Right cardiac atrium (tissue), 5 donors: ENCODE results near the gene RIOK2. TPM values are rescaled to one million over a fixed set of nuclear protein-coding genes. Genes with fewer than 3 reads are reported as not detected.
"Not testable (repeated sequence)": the region's sequence is repeated elsewhere in the genome, so short reads cannot be mapped to it uniquely, and the experiment has no call there.

Source experiments
- ATAC-seq, 2 donors: fragments of 200-7000 bp; cut with Tn5 transposase; one replicate each; pipeline versions ENCODE4 v1.8.0 to v1.9.1; 2020; ENCODE audit warnings: moderate library complexity in 2 of 2, mild to moderate bottlenecking in 1 of 2
- DNase-seq, 3 donors: peaks; one replicate each; pipeline ENCODE4 v3.0.0-alpha.2; 2020
- H3K27ac ChIP-seq: one replicate; pipeline ENCODE4 v1.5.1; 2013; ENCODE audit warnings: mild to moderate bottlenecking, low read length, control low read depth, moderate library complexity
- H3K27me3 ChIP-seq: one replicate; pipeline ENCODE4 v1.6.1; 2013; ENCODE audit not compliant: control insufficient read depth, insufficient read depth
- H3K4me1 ChIP-seq: one replicate; pipeline ENCODE4 v1.6.1; 2013; ENCODE audit warnings: low read length; ENCODE audit not compliant: control insufficient read depth, insufficient read depth
- H3K4me3 ChIP-seq: one replicate; pipeline ENCODE4 v1.5.1; 2013; ENCODE audit warnings: low read length, control low read depth
- H3K9me3 ChIP-seq: one replicate; pipeline ENCODE4 v1.6.1; 2013; ENCODE audit warnings: low read length; ENCODE audit not compliant: control insufficient read depth
- WGBS: extraction: QIAGEN DNeasy Blood & Tissue Kit; methylation state at CpG from one replicate; pipeline ENCODE4 v1.1.7; 2013; 5-methylcytosine and 5-hydroxymethylcytosine counted together
- intact Hi-C, 4 donors: fragments of 100-400 bp; cut with DNase I; formaldehyde crosslinking; loops; one replicate each; pipeline versions ENCODE4 v1.11.0 to v1.14.0; 2022 to 2023
- polyA plus RNA-seq: library from polyadenylated mRNA; stranded (reverse); fragments of 200-250 nt; gene quantifications from one replicate; pipeline ENCODE4 v1.2.3, GENCODE V29; 2013
- total RNA-seq, 4 donors: library from RNA; stranded (reverse); fragmentation: NEBNext Ultra II Directional; extraction: Animal tissue kit (Norgen Biotek cat#: 25700); gene quantifications; one replicate each; pipeline ENCODE4 v1.2.1, GENCODE V29; 2021
- donor health status: healthy with polysubstance abuse.
- donor health status: DM: no; HTN: yes; CAD: no.
- donor health status: DM: no; HTN: no; CAD: no.
- donor health status: DM: no; HTN: yes; CAD: no; lungs with severe emphysema.
- donor health status: DM: yes; HTN: yes; CAD: no.

RIOK2 gene
- total and polyA plus RNA-seq, 5 donors = 12.9 to 24.4 (median 22.3) TPM

DNA sequence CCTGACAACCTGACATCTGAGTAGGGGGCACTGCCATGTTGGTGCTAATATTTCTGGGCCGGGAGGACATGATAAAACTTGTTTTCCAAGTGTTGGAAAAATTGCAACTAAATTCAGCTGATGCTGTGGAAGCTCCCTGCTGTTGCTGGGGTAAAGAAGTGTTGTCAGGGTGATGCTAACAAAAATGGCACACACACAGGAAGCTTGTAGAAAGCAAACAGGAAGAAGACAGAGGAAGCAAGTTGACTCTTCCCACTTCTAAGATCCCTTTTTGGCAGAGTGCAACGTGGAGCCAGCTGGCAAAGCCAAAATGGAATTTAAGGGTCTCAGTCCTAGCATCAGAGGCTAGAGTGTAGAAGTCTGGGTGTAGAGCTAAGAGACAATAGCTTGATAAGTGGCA lies 11.3 kb upstream of the RIOK2 start:
- ATAC-seq = peak in 1 of 2 donors; percentile 47

DNA sequence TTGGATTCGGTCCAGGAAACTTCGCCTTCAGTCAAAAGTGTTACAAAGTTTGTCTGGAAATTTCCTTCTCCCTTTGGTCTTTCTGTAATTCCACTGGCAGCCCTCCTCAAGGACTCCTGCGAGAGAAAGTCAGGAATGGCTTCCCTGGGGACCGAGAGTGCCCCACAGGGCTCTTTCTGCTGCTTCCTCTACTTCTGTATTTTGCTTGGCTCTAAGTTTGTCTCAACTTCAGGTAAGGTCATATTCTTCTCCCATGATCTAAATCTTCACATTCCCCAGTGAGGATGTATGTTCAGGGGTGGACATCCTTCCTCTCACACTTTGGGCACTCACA lies 10.3 kb upstream of the RIOK2 start:
- 76% methylated on average over 4 of the region's 4 CpGs for WGBS
- intact Hi-C loops = no loop called here
- H3K9me3 ChIP-seq = no peaks in the 10 kb centered on the region
- no peaks in the 10 kb centered on the region for H3K4me1 ChIP-seq
- ATAC-seq (no peak), DNase-seq (no peak)
- H3K27ac ChIP-seq = no peak overlapping the region
- H3K27me3 ChIP-seq = no peaks in the 10 kb centered on the region
- no peak overlapping the region for H3K4me3 ChIP-seq

More for the DNA sequence above, 11.3 kb upstream of the RIOK2 start:
- DNase-seq = no peak
- Histone ChIP-seq H3K4me1 (no peaks in the 10 kb centered on the region), H3K27me3 (no peaks in the 10 kb centered on the region), H3K9me3 (no peaks in the 10 kb centered on the region), H3K4me3 (no peak overlapping the region), H3K27ac (no peak overlapping the region)
- intact Hi-C loops = no loop called here
- WGBS = 27% methylated on average over 2 of the region's 2 CpGs

DNA sequence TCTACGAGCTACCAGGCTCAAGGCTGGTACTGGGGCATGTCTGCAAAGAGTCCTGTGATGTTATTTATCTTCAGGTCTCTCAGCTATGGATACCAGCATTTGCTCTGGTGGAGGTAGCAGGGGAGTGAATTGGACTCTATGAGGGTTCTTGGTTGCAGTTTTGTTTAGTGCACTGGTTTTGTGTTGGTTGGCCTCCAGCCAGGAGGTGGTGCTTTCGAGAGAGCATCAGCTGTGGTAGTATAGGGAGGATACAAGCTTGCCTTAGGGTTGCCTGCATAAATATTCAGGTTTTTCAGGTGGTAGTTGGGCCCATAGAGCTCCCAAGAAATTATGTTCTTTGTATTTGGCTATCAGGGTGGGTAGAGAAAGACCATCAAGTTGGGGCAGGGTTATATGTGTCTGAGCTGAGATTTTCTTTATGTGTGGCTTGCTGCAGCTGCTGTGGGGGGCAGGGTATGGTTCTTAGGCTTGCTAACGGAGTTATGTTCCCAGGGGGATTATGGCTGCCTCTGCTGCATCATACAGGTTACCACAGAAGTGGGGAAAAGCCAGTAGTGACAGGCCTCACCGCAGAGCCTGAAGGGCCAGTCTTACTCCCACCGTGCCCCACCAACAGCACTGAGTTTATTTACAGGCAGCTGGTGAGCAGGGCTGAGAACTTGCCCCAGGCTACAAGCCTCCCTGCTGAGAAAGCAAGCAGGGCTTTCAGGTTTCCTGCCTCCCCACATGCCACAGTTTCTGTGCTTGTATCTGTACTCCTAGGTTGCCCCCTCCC lies 9.7 kb upstream of the RIOK2 start:
- Histone ChIP-seq H3K4me3 (no peak overlapping the region), H3K27ac (no peak overlapping the region), H3K4me1 (no peaks in the 10 kb centered on the region), H3K9me3 (no peaks in the 10 kb centered on the region), H3K27me3 (no peaks in the 10 kb centered on the region)
- intact Hi-C loops = no loop called here
- WGBS = 54% methylated on average over 5 of the region's 5 CpGs
- DNase-seq = peak in 1 of 3 donors; percentile 12
- no peak for ATAC-seq

DNA sequence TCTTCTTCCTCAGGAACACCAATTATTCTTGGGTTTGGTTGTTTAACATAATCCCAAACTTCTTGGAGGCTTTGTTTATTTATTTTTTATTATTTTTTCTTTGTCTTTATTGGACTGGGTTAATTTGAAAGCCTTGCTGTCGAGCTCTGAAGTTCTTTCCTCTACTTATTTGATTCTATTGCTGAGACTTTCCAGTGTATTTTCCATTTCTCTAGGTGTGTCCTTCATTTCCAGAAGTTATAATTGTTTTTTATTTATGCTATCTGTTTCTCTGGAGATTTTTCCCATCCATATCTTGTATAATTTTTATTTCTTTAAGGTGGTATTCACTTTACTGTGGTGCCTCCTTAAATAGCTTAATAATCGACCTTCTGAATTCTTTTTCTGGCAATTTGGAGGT lies 8.8 kb upstream of the RIOK2 start:
- H3K27ac ChIP-seq = no peak overlapping the region
- no peaks in the 10 kb centered on the region for H3K4me1 ChIP-seq
- H3K9me3 ChIP-seq = no peaks in the 10 kb centered on the region
- ATAC-seq (no peak), DNase-seq (no peak)
- 71% methylated on average over 2 of the region's 2 CpGs for WGBS
- intact Hi-C loops = no loop called here
- no peaks in the 10 kb centered on the region for H3K27me3 ChIP-seq
- H3K4me3 ChIP-seq = no peak overlapping the region

DNA sequence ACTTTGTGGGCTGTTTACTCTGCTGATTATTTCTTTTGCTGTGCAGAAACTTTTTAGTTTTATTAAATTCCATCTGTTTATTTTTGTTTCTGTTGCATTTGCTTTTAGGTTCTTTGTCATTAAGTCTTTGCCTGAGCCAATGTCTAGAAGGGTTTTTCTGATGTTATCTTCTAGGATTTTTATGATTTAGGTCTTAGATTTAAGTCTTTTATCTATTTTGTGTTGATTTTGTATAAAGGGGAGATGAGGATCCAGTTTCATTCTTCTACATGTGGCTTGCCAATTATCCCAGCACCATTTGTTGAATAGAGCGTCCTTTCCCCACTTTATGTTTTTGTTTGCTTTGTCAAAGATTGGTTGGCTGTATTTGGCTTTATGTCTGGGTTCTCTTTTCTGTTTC lies 6.5 kb upstream of the RIOK2 start:
- H3K4me1 ChIP-seq, H3K9me3 ChIP-seq, intact Hi-C loops, DNase-seq, H3K4me3 ChIP-seq, H3K27ac ChIP-seq, H3K27me3 ChIP-seq, ATAC-seq: not testable (repeated sequence)
- WGBS = 98% methylated on average over 1 of the region's 1 CpG

DNA sequence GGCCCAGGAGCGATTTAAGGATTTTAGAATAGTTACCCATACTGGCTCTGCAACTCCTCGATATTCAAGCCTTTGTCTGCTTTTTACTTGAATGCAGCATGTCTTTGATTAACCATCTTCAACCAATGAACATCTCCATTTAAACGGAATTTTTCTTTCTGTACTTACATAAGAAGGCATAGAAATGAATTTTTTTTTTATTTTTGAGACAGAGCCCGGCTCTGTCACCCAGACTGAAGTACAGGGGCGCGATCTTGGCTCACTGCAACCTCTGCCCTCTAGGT lies 825 bp upstream of the RIOK2 start:
- DNase-seq = no peak
- 44% methylated on average over 6 of the region's 6 CpGs for WGBS
- H3K27ac ChIP-seq = peak overlapping the region; percentile 99
- no peaks in the 10 kb centered on the region for H3K27me3 ChIP-seq
- H3K9me3 ChIP-seq = no peaks in the 10 kb centered on the region
- intact Hi-C loops = no loop called here
- peak overlapping the region; percentile 100 for H3K4me3 ChIP-seq
- ATAC-seq = no peak
- H3K4me1 ChIP-seq = peaks cover 2% of the 10 kb centered on the region

DNA sequence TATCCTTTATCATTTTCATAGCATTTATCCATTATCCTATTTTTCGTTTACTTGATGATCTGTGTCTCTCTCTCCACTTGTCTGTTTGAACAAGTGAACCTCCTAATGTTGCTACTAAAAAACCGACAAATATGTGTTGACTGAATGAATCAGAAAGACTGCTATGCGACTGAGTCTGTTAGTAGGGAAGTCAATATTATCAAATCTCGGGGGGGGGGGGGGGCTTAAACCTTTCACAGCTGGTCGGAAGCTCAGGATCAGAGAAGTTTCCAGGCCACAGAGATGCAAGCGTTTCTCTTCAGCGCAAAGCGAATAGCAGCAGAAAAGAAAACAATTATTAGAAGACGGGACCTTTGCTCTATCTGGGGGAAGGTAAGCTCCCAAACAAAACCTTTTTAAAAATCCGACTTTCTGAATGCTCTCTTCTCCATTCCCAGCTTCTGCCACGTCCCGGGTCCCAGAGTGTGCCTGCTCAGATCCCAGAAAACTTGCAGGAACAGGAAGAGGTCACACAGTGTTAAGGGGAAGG lies 412 bp downstream of the RIOK2 start:
- Histone ChIP-seq H3K27me3 (no peaks in the 10 kb centered on the region), H3K9me3 (no peaks in the 10 kb centered on the region), H3K4me1 (peaks cover 2% of the 10 kb centered on the region), H3K4me3 (peak overlapping the region; percentile 100), H3K27ac (peak overlapping the region; percentile 99)
- intact Hi-C loops = no loop called here
- ATAC-seq = no peak
- DNase-seq = no peak
- WGBS = under 1% methylated on average over 12 of the region's 12 CpGs

DNA sequence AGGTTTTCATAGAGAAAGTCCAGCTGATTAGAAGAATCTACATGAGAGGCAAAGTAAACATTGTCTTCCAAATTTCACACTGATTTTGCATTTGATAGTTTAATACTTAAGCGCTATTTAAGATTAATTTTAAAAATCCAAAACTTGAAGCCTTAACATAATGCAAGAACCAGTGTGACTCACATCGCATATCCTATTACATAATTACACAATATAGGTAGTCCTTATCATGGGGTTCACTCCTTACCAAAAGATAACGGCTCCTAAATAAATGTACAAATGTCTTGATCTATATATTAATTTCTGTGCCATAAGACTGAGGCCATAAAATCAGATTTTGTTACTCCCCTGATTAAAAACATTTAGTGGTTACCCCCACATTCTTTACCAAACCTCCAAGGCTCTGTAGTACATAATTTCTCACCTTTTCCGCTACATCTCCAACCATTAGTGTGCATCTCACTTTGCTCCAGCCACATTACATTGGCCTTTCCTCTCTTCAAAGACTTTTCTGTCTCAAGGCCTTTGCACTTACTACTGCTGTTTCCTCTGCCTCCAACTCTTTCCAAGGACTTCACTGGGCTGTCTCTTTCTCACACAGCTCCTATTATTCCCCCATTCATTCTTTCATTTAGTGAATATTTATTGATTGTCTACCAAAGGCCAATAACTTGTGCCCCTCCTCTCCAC lies 1.0 kb downstream of the RIOK2 start:
- Histone ChIP-seq H3K4me3 (peak overlapping the region; percentile 100), H3K9me3 (no peaks in the 10 kb centered on the region), H3K27ac (peak overlapping the region; percentile 19), H3K4me1 (peaks cover 2% of the 10 kb centered on the region), H3K27me3 (no peaks in the 10 kb centered on the region)
- WGBS = 70% methylated on average over 4 of the region's 4 CpGs
- no peak for ATAC-seq
- DNase-seq = no peak
- intact Hi-C loops = no loop called here

- intact Hi-C loops = loop anchor here in 1 of 4 donors (10.0 kb wide), 1 partner anchor 405 kb away; no protein-coding TSS in a partner anchor
- WGBS = 89% methylated on average over 3 of the region's 3 CpGs
- H3K9me3 ChIP-seq, DNase-seq, ATAC-seq, H3K27ac ChIP-seq, H3K4me3 ChIP-seq, H3K4me1 ChIP-seq, H3K27me3 ChIP-seq: not testable (repeated sequence)
These were observed 3.6 kb downstream of the RIOK2 start for GRCh38 chr5:97179457-97179856.

GRCh38 chr5:97172227-97172626 lies 10.8 kb downstream of the RIOK2 start:
- no peaks in the 10 kb centered on the region for H3K27me3 ChIP-seq
- H3K4me1 ChIP-seq = no peaks in the 10 kb centered on the region
- DNase-seq = no peak
- no peak for ATAC-seq
- intact Hi-C loops = loop anchor here in 1 of 4 donors (10.0 kb wide), 1 partner anchor 397 kb away; no protein-coding TSS in a partner anchor
- H3K4me3 ChIP-seq = no peak overlapping the region
- no peak overlapping the region for H3K27ac ChIP-seq
- H3K9me3 ChIP-seq = no peaks in the 10 kb centered on the region

DNA sequence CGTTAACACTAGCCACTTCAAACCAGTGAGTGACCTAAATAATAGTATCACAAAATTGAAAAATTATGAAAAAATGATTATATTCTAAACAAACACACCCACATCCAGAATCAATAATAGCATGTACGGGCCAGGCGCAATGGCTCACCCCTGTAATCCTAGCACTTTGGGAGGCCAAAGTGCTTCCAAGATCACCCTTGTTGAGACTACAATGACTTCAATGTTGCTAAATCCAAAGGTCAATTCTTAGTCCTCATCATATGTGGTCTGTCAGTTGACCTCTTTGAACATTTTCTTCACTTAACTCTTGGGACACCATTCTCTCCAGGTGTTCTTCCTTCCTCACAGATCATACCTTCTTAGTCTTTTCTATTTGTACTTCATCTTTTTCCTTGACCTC lies 11.3 kb downstream of the RIOK2 start:
- DNase-seq (no peak), ATAC-seq (no peak)
- Histone ChIP-seq H3K4me3 (no peak overlapping the region), H3K9me3 (no peaks in the 10 kb centered on the region), H3K27me3 (no peaks in the 10 kb centered on the region), H3K4me1 (no peaks in the 10 kb centered on the region), H3K27ac (no peak overlapping the region)
- intact Hi-C loops = loop anchor here in 1 of 4 donors (10.0 kb wide), 1 partner anchor 397 kb away; no protein-coding TSS in a partner anchor
- WGBS = 85% methylated on average over 3 of the region's 3 CpGs
